ENCODE data around the gene OR4F6.

DNA sequence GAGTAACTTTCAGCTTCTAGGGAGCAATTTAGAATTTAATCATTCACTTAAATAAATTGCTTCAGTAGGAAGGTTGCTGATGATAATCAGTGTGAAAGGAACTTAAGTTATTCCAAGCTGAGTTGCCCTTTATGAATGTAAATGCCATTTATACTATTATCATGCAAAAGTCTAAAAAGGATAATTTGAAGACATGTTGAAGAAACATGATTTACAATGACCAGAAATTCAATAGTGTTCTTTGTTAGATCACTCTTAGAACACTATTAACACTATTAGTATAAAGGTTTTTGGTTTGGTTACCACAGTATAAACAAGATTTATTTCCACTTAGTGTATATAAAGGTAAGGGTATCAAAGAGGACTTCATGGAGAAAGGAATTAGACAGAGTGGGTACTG lies 1.6 kb downstream of the OR4F6 start:
- TF ChIP-seq, protein P1, sequence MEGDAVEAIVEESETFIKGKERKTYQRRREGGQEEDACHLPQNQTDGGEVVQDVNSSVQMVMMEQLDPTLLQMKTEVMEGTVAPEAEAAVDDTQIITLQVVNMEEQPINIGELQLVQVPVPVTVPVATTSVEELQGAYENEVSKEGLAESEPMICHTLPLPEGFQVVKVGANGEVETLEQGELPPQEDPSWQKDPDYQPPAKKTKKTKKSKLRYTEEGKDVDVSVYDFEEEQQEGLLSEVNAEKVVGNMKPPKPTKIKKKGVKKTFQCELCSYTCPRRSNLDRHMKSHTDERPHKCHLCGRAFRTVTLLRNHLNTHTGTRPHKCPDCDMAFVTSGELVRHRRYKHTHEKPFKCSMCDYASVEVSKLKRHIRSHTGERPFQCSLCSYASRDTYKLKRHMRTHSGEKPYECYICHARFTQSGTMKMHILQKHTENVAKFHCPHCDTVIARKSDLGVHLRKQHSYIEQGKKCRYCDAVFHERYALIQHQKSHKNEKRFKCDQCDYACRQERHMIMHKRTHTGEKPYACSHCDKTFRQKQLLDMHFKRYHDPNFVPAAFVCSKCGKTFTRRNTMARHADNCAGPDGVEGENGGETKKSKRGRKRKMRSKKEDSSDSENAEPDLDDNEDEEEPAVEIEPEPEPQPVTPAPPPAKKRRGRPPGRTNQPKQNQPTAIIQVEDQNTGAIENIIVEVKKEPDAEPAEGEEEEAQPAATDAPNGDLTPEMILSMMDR (IDR thresholded peaks at IDR 0.05), result no peak
- TF ChIP-seq POLR2AphosphoS5 (IDR thresholded peaks at IDR 0.05), result no peak

All from prostate gland (tissue), 2 donors.